Thyroid gland (tissue), 4 donors: ENCODE results near the gene CISD1.

ENCODE experiments used
- CTCF ChIP-seq, 6 experiments: fragments of 200-600 bp in 3 of 6; fragments of 450-650 bp in 3 of 6; sonication (generic) in 3 of 6; IDR thresholded peaks; one replicate each; pipeline ENCODE4 v1.5.1; 2016 to 2019; ENCODE audit warnings: antibody characterized with exemption in 6 of 6, mild to moderate bottlenecking in 2 of 6, inconsistent platforms in 1 of 6, moderate library complexity in 1 of 6
- POLR2A ChIP-seq, 2 donors: fragments of 450-650 bp; IDR thresholded peaks; one replicate each; pipeline ENCODE4 v1.6.1; 2017; ENCODE audit warnings: antibody characterized with exemption in 2 of 2, mild to moderate bottlenecking in 2 of 2, moderate library complexity in 1 of 2

DNA sequence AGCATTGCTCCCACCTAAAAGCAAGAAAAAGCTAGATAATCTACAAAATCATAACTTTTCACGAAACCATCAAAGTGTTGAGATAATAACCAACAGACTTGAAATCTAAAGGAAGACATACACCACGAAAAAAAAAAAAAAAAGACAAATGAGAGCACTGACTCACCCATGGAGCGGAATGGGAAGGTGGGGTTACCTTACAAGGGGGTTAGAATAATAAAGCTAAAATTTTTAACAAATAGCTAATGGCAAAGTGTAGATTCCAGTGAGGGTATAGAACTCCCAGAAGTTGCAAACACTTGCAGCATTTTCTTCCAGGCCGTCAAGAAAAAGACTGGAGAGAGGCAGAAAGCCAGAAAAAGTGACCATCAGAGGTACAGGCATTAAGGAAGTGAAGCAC, 28.4 kb upstream of the CISD1 start:
- TF ChIP-seq CTCF (IDR thresholded peaks at IDR 0.05) (no peak), POLR2A (IDR thresholded peaks at IDR 0.05) (no peak)
